G401.6 (cell line): ENCODE measurements around the gene SH3PXD2B.
"Not testable (repeated sequence)": the region's sequence is repeated elsewhere in the genome, so short reads cannot be mapped to it uniquely, and the experiment has no call there.

Experiments
- FAIRE-seq: peaks from 2 replicates; lab custom pipeline; 2012; peaks lifted over from hg19 to GRCh38; lab: Jason Lieb, UNC

The SH3PXD2B gene

GRCh38 chr5:172417983-172418630, 36.2 kb downstream of the SH3PXD2B start:
- FAIRE-seq = no peak

DNA sequence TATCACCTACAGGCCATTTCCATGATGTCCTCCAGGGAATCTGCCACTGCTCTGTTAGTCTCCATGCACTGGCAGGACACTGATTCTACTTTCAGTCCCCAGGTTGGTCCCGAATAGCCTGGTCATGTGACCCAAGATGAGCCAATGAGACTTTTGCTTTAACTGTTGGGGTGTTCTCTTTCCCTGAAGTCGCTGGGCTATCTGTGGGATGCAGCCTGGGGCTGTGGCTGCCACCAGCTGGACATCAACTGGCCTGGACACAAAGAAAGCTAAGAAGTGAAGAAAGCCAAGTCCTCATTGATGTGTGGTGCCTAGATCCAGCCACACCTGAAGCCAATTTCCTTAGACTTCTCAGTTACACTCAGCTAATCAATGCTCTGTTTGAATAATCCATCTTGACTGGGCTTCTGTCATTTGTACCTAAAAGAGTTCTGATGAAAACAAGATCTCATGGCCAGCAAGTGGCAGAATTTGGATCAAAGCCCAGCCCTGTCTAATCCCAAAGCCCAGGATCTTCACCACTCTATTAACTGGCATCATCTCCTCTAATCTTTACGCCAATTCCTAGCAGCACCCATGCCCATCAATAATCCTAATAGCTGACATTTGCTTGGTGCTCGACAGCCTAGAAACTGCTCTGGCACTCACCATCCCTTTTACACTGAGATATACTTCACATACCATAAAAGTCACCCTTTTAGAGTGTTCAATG, 37.0 kb downstream of the SH3PXD2B start:
- no peak for FAIRE-seq

GRCh38 chr5:172415362-172416275, 38.7 kb downstream of the SH3PXD2B start:
- no peak for FAIRE-seq

GRCh38 chr5:172414531-172415361, 39.6 kb downstream of the SH3PXD2B start:
- no peak for FAIRE-seq

DNA sequence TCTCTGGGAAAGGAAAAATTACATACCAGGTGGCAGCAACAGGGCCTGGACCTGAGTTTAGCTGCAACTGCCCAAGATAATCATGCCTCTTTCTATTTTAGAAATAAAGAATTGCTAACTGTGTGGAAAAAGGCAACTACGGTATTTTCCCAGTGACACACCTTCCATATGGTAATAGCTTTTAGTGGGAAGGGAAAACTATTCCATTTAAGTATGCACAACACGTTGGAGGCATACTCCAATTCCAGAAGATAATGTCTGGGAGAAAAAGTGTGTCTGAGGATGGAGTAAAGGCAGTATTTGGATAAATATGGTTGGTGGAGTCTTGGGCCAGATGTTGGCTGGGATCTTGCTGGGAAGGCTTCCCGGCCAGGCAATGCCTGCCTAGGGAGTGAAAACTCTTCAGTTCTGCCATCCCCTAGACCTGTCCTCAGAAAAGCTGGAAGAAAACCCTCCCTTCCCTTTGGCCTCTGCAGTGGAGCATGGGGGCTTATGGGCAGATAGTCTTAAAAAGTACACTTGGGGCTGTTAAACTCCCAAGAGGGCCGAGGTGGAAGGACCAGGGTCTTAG, 40.6 kb downstream of the SH3PXD2B start:
- FAIRE-seq = no peak

DNA sequence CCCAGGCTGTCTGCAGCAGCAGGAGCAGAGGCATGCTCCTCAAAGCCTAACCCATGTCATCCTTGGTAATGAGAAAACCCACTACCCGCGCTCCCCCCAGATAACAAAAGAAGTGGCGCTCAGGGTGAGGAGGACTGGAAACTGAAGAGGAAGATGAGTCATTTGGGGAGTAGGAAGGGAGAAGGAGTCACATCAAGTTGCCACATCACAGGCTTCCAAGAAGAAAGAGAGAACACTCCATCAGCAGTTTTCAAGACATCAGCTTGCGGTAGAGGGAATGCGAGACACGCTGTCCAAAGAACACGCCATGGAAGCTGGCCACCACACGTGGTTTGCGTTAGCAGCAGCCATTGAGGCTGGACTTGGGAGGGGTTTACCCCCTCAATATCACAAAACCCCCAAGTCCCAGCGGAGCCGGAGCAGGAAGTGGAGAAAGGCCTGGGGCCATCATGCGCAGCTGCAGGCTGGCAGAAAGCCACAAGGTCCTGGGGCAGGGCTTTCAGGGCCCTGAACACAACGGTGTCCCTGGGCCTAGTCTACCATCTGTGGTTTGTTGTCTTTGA, 41.5 kb downstream of the SH3PXD2B start:
- FAIRE-seq = no peak

DNA sequence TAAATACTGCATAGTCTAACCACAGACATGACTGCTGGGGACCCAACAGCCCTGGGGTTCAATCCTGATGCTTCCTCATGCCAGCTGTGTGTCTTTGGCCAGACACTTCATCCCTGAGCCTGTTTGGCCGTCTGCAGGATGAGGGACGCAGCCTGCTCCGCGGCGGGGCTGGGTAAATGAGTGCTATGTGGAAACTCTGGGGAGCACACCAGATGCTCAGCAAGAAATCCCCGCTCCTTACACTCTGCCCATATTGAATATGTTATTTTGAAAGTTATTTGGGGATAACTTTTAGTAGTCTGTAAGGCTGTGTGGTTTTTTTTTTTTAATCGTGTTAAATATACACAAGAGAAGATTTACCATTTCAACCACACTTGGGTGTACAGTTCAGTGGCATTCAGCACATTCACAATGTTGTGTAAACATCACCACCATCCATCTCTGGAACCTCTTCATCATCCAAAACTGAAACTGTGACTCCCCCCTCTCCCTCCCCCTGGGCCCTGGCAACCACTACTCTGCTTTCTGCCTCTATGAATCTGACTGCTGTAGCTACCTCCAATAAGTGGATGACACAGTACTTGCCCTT, 42.7 kb downstream of the SH3PXD2B start:
- no peak for FAIRE-seq

DNA sequence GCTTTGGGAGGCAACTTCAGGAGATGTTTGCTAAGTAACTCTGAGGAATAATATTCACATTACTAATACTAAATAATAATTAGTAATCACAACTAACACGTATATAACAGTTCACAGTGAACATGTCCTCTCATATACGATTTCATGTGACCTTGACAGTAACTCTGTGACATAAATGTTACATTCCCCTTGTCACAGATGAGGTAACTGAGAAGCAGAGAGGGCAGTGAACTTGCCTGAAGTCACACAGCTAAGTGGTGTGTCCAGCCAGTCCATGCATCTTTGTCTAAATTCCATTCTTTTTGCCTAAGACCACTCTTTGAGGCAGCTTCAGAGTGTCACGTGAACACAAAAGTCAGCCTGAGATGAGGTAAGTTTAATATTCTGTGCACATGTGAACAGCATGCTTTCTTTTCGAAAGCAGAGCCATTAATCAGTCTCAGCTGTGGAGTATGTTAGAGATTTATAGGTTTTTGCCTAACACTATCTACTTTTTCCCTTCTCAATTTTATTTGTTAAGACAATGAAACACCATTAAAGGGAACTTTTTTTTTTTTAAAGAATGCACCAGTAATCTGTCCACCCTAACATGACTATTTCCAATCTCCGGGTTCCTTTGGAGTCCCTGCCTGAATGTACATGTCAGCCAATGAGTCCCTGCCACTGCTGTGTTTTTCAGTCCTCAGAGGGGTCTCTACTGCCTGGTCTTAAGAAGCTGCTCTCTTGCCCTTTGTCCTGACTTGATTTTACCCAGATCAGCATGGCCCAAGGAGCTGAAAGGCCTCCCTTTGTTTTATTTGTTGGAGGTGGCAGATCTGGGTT, 43.5 kb downstream of the SH3PXD2B start:
- FAIRE-seq = no peak

DNA sequence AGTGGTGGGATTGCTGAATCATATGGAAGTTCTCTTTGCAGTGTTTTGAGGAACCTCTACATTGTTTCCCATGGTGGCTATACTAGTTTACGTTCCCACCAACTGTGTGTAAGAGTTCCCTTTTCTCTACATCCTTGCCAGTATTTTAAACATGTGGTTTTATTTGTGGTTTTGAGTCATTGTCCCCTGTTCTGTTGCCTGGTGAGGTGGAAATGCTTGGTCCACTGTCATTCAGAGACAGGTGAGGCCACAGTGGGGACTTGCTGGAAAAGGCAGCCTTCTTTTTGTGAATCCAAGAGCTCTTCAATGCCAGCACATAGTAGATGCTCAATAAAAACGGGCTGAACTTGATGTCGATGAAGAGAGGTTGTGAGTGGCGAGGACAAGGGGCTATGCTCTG, 44.2 kb downstream of the SH3PXD2B start:
- FAIRE-seq = no peak

- not testable (repeated sequence) for FAIRE-seq
These were observed 44.8 kb downstream of the SH3PXD2B start for GRCh38 chr5:172409477-172409876.

DNA sequence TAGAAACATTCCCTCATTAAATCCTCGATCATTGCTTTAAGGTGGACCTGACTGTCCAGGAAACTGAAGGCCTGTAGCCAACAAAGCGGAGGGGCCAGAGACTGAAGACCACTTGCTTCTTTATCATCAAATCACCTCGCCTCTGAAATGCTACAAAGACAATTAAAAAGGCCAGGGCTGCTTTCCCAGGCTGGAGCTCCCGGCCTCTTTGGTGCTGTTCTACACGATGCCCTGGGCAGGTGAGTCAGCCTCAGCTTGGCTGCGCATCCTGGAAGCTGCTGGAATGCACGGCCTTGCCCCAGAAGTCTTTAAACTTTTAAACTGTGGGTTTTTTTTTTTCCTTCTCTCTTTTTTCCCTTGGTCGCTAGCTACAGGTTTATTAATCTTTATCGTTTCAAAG, 46.5 kb downstream of the SH3PXD2B start:
- FAIRE-seq = no peak

GRCh38 chr5:172407241-172407691, 47.1 kb downstream of the SH3PXD2B start:
- FAIRE-seq = no peak

GRCh38 chr5:172405226-172406107, 48.9 kb downstream of the SH3PXD2B start:
- no peak for FAIRE-seq

- no peak for FAIRE-seq
These were observed 49.6 kb downstream of the SH3PXD2B start for GRCh38 chr5:172404746-172405145.

DNA sequence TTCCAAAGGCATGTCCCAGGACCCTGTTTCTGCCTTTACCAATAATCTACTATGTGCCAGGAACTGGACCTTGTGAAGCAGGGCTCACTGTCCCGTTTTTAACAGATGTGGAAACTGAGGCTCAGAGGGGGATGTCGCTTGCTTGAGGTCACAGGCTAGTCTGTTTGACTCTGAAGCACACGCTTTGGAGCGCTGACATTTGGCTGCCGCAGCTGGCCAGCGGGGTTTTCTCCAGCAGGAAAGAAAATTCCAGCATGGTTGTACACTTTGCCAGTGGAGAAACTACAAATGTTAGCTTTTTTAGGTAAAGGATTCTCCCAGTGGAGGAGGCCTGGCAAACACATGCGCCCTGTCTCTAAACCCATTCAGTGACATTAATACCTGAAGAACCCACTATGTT, 50.5 kb downstream of the SH3PXD2B start:
- no peak for FAIRE-seq

GRCh38 chr5:172403189-172403796, 51.0 kb downstream of the SH3PXD2B start:
- FAIRE-seq = no peak

- no peak for FAIRE-seq
These were observed 51.7 kb downstream of the SH3PXD2B start for GRCh38 chr5:172402531-172403188.

DNA sequence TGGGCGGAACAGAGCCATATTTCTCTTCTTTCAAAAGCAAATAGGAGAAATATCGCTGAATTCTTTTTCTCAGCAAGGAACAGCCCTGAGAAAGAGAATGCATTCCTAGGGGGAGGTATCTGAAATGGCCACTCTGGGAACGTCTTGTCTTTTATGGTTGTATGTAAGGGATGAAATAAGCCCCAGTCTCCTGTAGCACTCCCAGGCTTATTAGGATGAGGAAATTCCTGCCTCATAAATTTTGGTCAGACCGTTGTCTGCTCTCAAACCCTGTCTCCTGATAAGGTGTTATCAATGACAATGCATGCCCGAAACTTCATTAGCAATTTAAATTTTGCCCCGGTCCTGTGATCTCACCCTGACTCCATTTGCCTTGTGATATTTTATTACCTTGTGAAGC, 52.3 kb downstream of the SH3PXD2B start:
- not testable (repeated sequence) for FAIRE-seq
